Omental fat pad (tissue), 4 donors: Measurements from ENCODE around the gene OR10G7. TPM values are rescaled to one million over a fixed set of nuclear protein-coding genes. Genes with fewer than 3 reads are reported as not detected.

ENCODE experiments used
- ATAC-seq: fragments of 150-250 bp; one replicate; pipeline ENCODE4 v1.9.1; 2016; ENCODE audit warnings: mild to moderate bottlenecking, moderate library complexity; ENCODE audit not compliant: low FRiP score
- DNase-seq: peaks from one replicate; pipeline ENCODE4 v3.0.0-alpha.2; 2019; ENCODE audit warnings: low spot score
- total RNA-seq, 4 donors: library from RNA; depleted of rRNA; stranded (reverse); fragments of >200 nt; gene quantifications; one replicate each; pipeline ENCODE4 v1.1.0, GENCODE V29; 2016
- TF ChIP-seq, protein P1 (sequence below), 3 donors: fragments of 450-650 bp; IDR thresholded peaks; one replicate each; pipeline ENCODE4 v1.5.1; 2016 to 2017; ENCODE audit warnings: antibody characterized with exemption in 3 of 3, mild to moderate bottlenecking in 3 of 3, moderate library complexity in 2 of 3

OR10G7 gene
- total RNA-seq, 4 donors from 2014 or later: not detected

DNA sequence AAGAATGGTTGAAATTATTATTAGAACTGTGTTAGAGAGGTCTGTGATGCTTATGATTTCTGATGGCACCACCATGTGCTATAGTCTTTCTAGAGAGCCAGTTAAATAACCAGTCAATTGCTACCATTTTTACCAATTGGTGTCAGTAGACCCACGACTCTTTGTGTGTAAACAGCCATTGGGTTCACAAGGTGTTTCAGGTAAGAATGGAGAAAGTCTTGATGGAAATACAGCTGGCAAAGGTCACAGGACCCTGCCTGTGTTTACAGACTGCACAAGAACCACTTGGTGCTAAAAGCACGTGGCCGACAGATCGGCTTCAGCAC is 30.5 kb upstream of the OR10G7 start:
- no peak for DNase-seq
- no peak for ATAC-seq
- TF ChIP-seq, protein P1, sequence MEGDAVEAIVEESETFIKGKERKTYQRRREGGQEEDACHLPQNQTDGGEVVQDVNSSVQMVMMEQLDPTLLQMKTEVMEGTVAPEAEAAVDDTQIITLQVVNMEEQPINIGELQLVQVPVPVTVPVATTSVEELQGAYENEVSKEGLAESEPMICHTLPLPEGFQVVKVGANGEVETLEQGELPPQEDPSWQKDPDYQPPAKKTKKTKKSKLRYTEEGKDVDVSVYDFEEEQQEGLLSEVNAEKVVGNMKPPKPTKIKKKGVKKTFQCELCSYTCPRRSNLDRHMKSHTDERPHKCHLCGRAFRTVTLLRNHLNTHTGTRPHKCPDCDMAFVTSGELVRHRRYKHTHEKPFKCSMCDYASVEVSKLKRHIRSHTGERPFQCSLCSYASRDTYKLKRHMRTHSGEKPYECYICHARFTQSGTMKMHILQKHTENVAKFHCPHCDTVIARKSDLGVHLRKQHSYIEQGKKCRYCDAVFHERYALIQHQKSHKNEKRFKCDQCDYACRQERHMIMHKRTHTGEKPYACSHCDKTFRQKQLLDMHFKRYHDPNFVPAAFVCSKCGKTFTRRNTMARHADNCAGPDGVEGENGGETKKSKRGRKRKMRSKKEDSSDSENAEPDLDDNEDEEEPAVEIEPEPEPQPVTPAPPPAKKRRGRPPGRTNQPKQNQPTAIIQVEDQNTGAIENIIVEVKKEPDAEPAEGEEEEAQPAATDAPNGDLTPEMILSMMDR (IDR thresholded peaks at IDR 0.05): no peak

DNA sequence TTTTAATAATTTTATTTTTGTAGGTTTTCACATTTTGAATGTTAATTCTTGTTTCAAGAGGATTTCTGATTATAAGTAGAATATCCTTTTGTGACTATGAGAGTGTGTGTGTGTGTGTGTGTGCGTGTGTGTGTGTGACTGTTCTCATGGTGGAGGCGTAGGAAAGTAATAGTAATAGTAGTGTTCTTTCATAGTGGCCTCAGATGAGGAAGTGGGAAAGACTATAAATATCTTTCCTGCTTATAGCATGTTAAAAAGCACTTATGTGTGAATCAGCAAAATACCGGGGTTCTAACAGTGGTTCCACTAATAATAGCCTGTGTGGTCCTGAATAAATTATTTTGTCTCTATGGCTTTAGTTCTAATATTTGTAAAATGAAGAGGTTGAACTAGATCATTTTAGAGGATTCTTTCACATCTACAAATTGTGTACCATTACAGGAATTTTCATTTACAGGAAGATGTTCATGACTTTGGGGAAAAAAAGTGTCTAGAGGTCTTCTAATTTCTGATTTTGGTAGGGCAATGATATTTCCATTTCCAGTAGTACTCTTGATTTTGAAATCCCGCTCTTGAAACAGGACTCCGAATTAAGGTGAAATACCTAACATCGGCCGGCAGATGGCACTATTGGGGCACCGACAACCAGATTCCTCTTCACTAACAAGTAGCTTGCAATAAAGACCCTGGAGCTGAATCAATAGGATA is 29.9 kb upstream of the OR10G7 start:
- TF ChIP-seq, protein P1 (IDR thresholded peaks at IDR 0.05): peak in 1 of 3 donors; percentile 43
- ATAC-seq (no peak), DNase-seq (no peak)

DNA sequence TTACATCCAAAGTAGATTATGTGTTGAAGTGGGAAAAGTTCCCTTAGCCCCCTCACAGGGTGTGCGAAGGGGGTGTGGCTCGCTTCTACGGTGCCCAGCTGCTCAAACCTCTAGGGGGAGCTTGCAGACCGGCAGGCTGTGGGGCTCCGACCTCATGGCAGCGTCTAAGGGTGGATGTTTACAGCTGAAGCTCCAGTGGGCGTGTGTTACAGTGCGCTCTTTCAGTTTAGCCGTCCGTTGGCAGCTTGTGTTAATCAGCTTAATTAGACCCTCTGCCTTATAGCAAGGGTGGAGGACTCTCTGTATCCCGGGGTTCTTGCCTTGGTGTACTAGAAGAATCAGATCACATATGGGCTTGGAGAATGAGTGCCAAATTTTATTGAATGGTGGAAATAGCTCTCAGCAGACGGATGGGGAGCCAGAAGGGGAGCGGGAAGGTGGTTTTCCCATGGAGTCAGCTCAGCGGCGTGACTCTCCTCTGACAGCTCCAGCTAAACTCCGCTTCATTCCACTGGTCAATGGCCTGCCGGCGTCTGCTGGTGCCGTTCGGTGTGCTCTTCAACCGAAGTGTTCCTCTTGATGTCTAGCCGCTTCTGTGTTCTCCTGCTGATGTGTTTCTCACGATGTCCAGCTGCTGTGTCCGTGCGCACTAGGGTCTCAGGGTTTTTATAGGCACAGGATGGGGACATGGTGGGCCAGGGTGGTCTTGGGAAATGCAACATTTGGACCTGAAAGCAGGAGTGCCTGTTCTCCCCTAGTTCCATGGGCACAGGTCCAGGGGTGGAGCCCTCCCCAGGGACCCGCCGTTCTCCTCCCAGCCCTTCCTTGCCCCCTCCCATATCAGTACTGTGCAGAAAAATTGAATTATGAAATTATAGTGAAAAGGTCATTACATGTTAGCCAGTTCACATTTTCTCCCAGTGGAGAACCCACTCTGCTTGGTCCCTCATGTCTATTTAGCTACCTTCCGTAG is 28.6 kb upstream of the OR10G7 start:
- no peak for DNase-seq
- ATAC-seq: peak; percentile 80
- TF ChIP-seq, protein P1 (IDR thresholded peaks at IDR 0.05): no peak

DNA sequence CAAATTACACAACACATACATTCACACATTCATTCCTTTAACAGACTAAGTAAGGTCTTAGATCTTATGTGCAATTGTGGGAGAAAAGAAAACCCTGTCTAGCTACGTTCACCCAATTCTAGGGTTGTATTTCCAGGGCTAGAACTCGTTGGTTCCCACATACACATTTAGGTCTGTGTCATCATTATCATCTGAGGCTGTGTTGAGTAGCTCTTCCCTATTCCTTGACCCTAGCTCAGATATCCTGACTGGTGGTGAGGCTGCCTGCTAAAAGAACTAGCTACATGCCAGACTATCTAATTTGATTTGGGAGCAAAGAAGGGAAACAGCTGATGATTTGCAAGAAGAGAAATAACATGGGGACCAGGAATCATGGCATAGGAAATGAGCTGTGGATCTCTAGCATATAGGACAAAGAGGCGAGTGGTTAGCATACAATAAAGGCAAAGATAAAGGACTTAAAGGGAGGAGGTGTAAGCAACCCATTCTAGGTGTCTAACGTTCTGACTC is 27.5 kb upstream of the OR10G7 start:
- no peak for ATAC-seq

DNA sequence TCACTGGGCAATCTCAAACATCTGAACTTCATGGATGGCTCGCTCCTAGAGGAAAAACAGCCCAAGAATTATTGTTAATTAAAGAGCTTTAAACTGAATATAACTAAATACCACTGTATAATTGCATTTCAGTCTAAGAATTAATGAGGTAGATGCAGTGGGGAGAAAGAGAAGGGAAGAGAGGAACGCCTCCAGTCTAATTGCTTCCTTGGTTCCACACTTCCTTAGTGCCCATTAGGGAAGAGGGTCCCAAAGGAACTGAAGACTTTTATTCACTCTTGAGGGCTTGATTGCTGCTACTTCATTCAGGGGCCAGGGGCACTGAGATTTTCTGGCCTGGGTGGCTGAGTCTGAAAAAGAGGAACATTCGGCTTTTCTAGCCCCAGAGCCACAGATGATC is 11.8 kb upstream of the OR10G7 start:
- TF ChIP-seq, protein P1 (IDR thresholded peaks at IDR 0.05): no peak
- DNase-seq: no peak
- no peak for ATAC-seq

More for the DNA sequence above, 27.5 kb upstream of the OR10G7 start:
- TF ChIP-seq, protein P1 (IDR thresholded peaks at IDR 0.05): no peak
- DNase-seq: no peak

DNA sequence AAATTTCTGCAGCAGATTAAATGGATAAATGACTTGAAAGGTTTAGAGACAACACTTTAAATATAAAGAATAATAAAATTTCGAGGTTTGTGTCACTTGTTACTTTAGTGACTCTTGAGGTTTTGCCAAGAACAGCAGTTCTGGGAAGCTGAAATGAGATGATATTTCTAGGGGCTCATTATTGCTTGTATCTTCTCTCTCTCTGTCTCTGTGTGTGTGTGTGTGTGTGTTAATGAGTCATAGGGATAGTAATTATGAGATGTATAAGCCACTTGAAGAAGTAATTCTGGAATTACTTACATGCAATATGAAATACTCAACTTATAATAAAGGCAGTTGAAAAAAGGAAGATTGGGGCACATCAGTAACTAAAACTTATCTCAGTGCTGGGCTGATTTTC is 9.6 kb upstream of the OR10G7 start:
- TF ChIP-seq, protein P1 (IDR thresholded peaks at IDR 0.05): no peak
- DNase-seq (no peak), ATAC-seq (no peak)
